ENCODE results near the gene KCTD8. TPM values are rescaled to one million over a fixed set of nuclear protein-coding genes. Genes with fewer than 3 reads are reported as not detected.

KCTD8 gene
- total RNA-seq, 1 experiment from 2014 or later, result not detected

GRCh38 chr4:44447563-44448504, 775 bp downstream of the KCTD8 start:
- Histone ChIP-seq H2AFZ (no peak overlapping the region), H3K27ac (no peak overlapping the region), H3K27me3 (ENCODE audit: insufficient read depth, low read depth) (0 out of 2 replicates have a peak, but pooled peaks cover 3% of the 10 kb centered on the region), H3K4me1 (replicated peaks; ENCODE audit: insufficient read depth) (no peaks in the 10 kb centered on the region), H3K9me3 (ENCODE audit: insufficient read depth, low read depth) (no peaks in the 10 kb centered on the region), H3F3A (ENCODE audit: insufficient read depth, low read depth) (no peaks in the 10 kb centered on the region), H3K9me2 (ENCODE audit: insufficient read depth) (no peaks in the 10 kb centered on the region), H4K20me1 (ENCODE audit: insufficient read depth) (no peaks in the 10 kb centered on the region), H3K36me3 (ENCODE audit: low read depth) (no peaks in the 10 kb centered on the region), H3K4me2 (no peak overlapping the region), H3K4me3 (no peak overlapping the region), H3K79me2 (ENCODE audit: low read depth) (no peaks in the 10 kb centered on the region)
- TF ChIP-seq EZH2 (IDR thresholded peaks at IDR 0.05; ENCODE audit: low read depth), result no peak
- TF ChIP-seq CTCF (conservative IDR thresholded peaks at IDR 0.05), result no peak
- BruUV-seq (replicated peaks), result no TSS peak
- POLR2A ChIA-PET (ENCODE audit: unreplicated experiment), result no interaction called here
- intact Hi-C loops (cut with micrococcal nuclease; ENCODE audit: unreplicated experiment), result no loop called here
- DNase-seq, result no peak
- CTCF ChIA-PET, result no interaction called here

GRCh38 chr4:44446801-44447562, 1.6 kb downstream of the KCTD8 start:
- no peaks in the 10 kb centered on the region for H3K79me2 ChIP-seq (ENCODE audit: low read depth)
- no peak for DNase-seq
- TF ChIP-seq EZH2 (IDR thresholded peaks at IDR 0.05; ENCODE audit: low read depth) (no peak), CTCF (conservative IDR thresholded peaks at IDR 0.05) (no peak)
- H3K9me2 ChIP-seq (ENCODE audit: insufficient read depth), result no peaks in the 10 kb centered on the region
- BruUV-seq (replicated peaks), result no TSS peak
- no peaks in the 10 kb centered on the region for H4K20me1 ChIP-seq (ENCODE audit: insufficient read depth)
- 0 out of 2 replicates have a peak, but pooled peaks cover 3% of the 10 kb centered on the region for H3K27me3 ChIP-seq (ENCODE audit: insufficient read depth, low read depth)
- no peak overlapping the region for H2AFZ ChIP-seq
- H3F3A ChIP-seq (ENCODE audit: insufficient read depth, low read depth), result no peaks in the 10 kb centered on the region
- CTCF ChIA-PET, result no interaction called here
- H3K36me3 ChIP-seq (ENCODE audit: low read depth), result no peaks in the 10 kb centered on the region
- H3K4me1 ChIP-seq (replicated peaks; ENCODE audit: insufficient read depth), result no peaks in the 10 kb centered on the region
- intact Hi-C loops (cut with micrococcal nuclease; ENCODE audit: unreplicated experiment), result no loop called here
- POLR2A ChIA-PET (ENCODE audit: unreplicated experiment), result no interaction called here
- H3K9me3 ChIP-seq (ENCODE audit: insufficient read depth, low read depth), result no peaks in the 10 kb centered on the region
- no peak overlapping the region for H3K4me2 ChIP-seq
- H3K27ac ChIP-seq, result no peak overlapping the region
- no peak overlapping the region for H3K4me3 ChIP-seq

GRCh38 chr4:44446191-44446590, 2.4 kb downstream of the KCTD8 start:
- Histone ChIP-seq H3K4me2 (no peak overlapping the region), H3K4me3 (no peak overlapping the region), H3K9me3 (ENCODE audit: insufficient read depth, low read depth) (no peaks in the 10 kb centered on the region), H3F3A (ENCODE audit: insufficient read depth, low read depth) (no peaks in the 10 kb centered on the region), H4K20me1 (ENCODE audit: insufficient read depth) (no peaks in the 10 kb centered on the region), H3K9me2 (ENCODE audit: insufficient read depth) (no peaks in the 10 kb centered on the region), H3K4me1 (replicated peaks; ENCODE audit: insufficient read depth) (no peaks in the 10 kb centered on the region), H3K27ac (no peak overlapping the region), H3K79me2 (ENCODE audit: low read depth) (no peaks in the 10 kb centered on the region), H3K36me3 (ENCODE audit: low read depth) (no peaks in the 10 kb centered on the region), H2AFZ (no peak overlapping the region), H3K27me3 (ENCODE audit: insufficient read depth, low read depth) (no peaks in the 10 kb centered on the region)
- POLR2A ChIA-PET (ENCODE audit: unreplicated experiment), result no interaction called here
- intact Hi-C loops (cut with micrococcal nuclease; ENCODE audit: unreplicated experiment), result no loop called here
- CTCF ChIA-PET, result no interaction called here
- no peak for TF ChIP-seq CTCF (conservative IDR thresholded peaks at IDR 0.05)
- TF ChIP-seq EZH2 (IDR thresholded peaks at IDR 0.05; ENCODE audit: low read depth), result no peak
- no peak for DNase-seq
- BruUV-seq (replicated peaks), result no TSS peak
